Measurements from ENCODE around the gene BDKRB2.

BDKRB2 gene

GRCh38 chr14:96213871-96214465 is 9.3 kb downstream of the BDKRB2 start:
- TF ChIP-seq SIN3A (IDR thresholded peaks at IDR 0.05; ENCODE audit: borderline replicate concordance, insufficient read depth, low read length), result no peak
- TF ChIP-seq FOXP2 (optimal IDR thresholded peaks at IDR 0.05; ENCODE audit: borderline replicate concordance, extremely low read depth, extremely low read length, insufficient read depth), result no peak
- no peak for TF ChIP-seq TAF1 (IDR thresholded peaks at IDR 0.05; ENCODE audit: borderline replicate concordance, insufficient read depth, low read length)

- TF ChIP-seq TAF1 (IDR thresholded peaks at IDR 0.05; ENCODE audit: borderline replicate concordance, insufficient read depth, low read length) (no peak), SIN3A (IDR thresholded peaks at IDR 0.05; ENCODE audit: borderline replicate concordance, insufficient read depth, low read length) (no peak), POLR2AphosphoS5 (IDR thresholded peaks at IDR 0.05; ENCODE audit: low read depth, low read length) (no peak), REST (IDR thresholded peaks at IDR 0.05; ENCODE audit: insufficient read depth in 1 of 2, low read depth in 2 of 2, low read length in 2 of 2) (no peak), FOXP2 (optimal IDR thresholded peaks at IDR 0.05; ENCODE audit: borderline replicate concordance, extremely low read depth, extremely low read length, insufficient read depth) (no peak)
Measured at GRCh38 chr14:96214793-96215192, 10.2 kb downstream of the BDKRB2 start.

GRCh38 chr14:96215452-96216244 is 11.0 kb downstream of the BDKRB2 start:
- TF ChIP-seq FOXP2 (optimal IDR thresholded peaks at IDR 0.05; ENCODE audit: borderline replicate concordance, extremely low read depth, extremely low read length, insufficient read depth), result no peak
- TF ChIP-seq POLR2AphosphoS5 (IDR thresholded peaks at IDR 0.05; ENCODE audit: low read depth, low read length), result no peak
- no peak for TF ChIP-seq SIN3A (IDR thresholded peaks at IDR 0.05; ENCODE audit: borderline replicate concordance, insufficient read depth, low read length)
- no peak for TF ChIP-seq TAF1 (IDR thresholded peaks at IDR 0.05; ENCODE audit: borderline replicate concordance, insufficient read depth, low read length)
- TF ChIP-seq REST (IDR thresholded peaks at IDR 0.05; ENCODE audit: insufficient read depth in 1 of 2, low read depth in 2 of 2, low read length in 2 of 2), result no peak

- TF ChIP-seq FOXP2 (optimal IDR thresholded peaks at IDR 0.05; ENCODE audit: borderline replicate concordance, extremely low read depth, extremely low read length, insufficient read depth) (no peak), POLR2AphosphoS5 (IDR thresholded peaks at IDR 0.05; ENCODE audit: low read depth, low read length) (no peak), TAF1 (IDR thresholded peaks at IDR 0.05; ENCODE audit: borderline replicate concordance, insufficient read depth, low read length) (no peak), REST (IDR thresholded peaks at IDR 0.05; ENCODE audit: insufficient read depth in 1 of 2, low read depth in 2 of 2, low read length in 2 of 2) (no peak), SIN3A (IDR thresholded peaks at IDR 0.05; ENCODE audit: borderline replicate concordance, insufficient read depth, low read length) (no peak)
Measured at GRCh38 chr14:96216627-96217026, 12.0 kb downstream of the BDKRB2 start.

- TF ChIP-seq POLR2AphosphoS5 (IDR thresholded peaks at IDR 0.05; ENCODE audit: low read depth, low read length) (no peak), REST (IDR thresholded peaks at IDR 0.05; ENCODE audit: insufficient read depth in 1 of 2, low read depth in 2 of 2, low read length in 2 of 2) (no peak), FOXP2 (optimal IDR thresholded peaks at IDR 0.05; ENCODE audit: borderline replicate concordance, extremely low read depth, extremely low read length, insufficient read depth) (no peak), TAF1 (IDR thresholded peaks at IDR 0.05; ENCODE audit: borderline replicate concordance, insufficient read depth, low read length) (no peak), SIN3A (IDR thresholded peaks at IDR 0.05; ENCODE audit: borderline replicate concordance, insufficient read depth, low read length) (no peak)
Measured at GRCh38 chr14:96217376-96217913, 12.8 kb downstream of the BDKRB2 start.

All from PFSK-1 (cell line).